IMR-90 (cell line): ENCODE measurements around the gene CELF5. TPM values are rescaled to one million over a fixed set of nuclear protein-coding genes. Genes with fewer than 3 reads are reported as not detected.

Experiments used
- ATAC-seq: fragments of 200-7000 bp; cut with Tn5 transposase; 2 replicates; pipeline ENCODE4 v1.9.1; 2020; ENCODE audit warnings: low read depth, mild to moderate bottlenecking, moderate library complexity
- BruUV-seq: library from RNA; stranded (reverse); fragments of 400-500 nt; replicated peaks from 2 replicates; lab custom pipeline; 2021; lab: Mats Ljungman, UMichigan
- CTCF ChIA-PET: fragments of 300-600 bp; formaldehyde crosslinking; extraction: SDS; loops from one replicate; lab custom pipeline; 2021; ENCODE audit warnings: antibody characterized with exemption; lab: Yijun Ruan, JAX
- POLR2A ChIA-PET: fragments of 300-600 bp; sonication (Branson Sonifier 250); formaldehyde crosslinking; loops from one replicate; lab custom pipeline; 2022; ENCODE audit warnings: antibody characterized with exemption; ENCODE audit not compliant: unreplicated experiment; lab: Charles Lee
- DNase-seq: peaks from one replicate; pipeline ENCODE4 v3.0.0; 2013
- H2AFZ ChIP-seq: replicated peaks from 2 replicates; pipeline ENCODE3; 2013; ENCODE audit warnings: low read length, mild to moderate bottlenecking; ENCODE audit not compliant: poor library complexity
- H2AK5ac ChIP-seq: 2 replicates; pipeline ENCODE4 v1.6.1; 2013; ENCODE audit warnings: low read depth, low read length, inconsistent platforms
- H2AK9ac ChIP-seq: replicated peaks from 2 replicates; pipeline ENCODE3; 2013; ENCODE audit warnings: mild to moderate bottlenecking, low read depth, low read length, moderate library complexity; ENCODE audit not compliant: poor library complexity
- H2BK120ac ChIP-seq: 2 replicates; pipeline ENCODE4 v1.6.1; 2013; ENCODE audit warnings: low read depth, low read length, inconsistent platforms
- H2BK15ac ChIP-seq: 3 replicates; pipeline ENCODE4 v1.6.1; 2013; ENCODE audit warnings: low read depth, low read length, inconsistent platforms
- H2BK20ac ChIP-seq: 2 replicates; pipeline ENCODE4 v1.6.1; 2013; ENCODE audit warnings: low read depth, mild to moderate bottlenecking, inconsistent platforms, low read length, moderate library complexity
- H2BK5ac ChIP-seq: 2 replicates; pipeline ENCODE4 v1.6.1; 2013; ENCODE audit warnings: mild to moderate bottlenecking, low read depth, low read length, inconsistent platforms; ENCODE audit not compliant: poor library complexity, severe bottlenecking
- H3K14ac ChIP-seq: replicated peaks from 2 replicates; pipeline ENCODE4 v1.6.1; 2013; ENCODE audit warnings: low read depth, low read length, inconsistent platforms
- H3K18ac ChIP-seq: 2 replicates; pipeline ENCODE4 v1.6.1; 2013; ENCODE audit warnings: low read depth, low read length, control low read depth
- H3K23ac ChIP-seq: 2 replicates; pipeline ENCODE4 v1.6.1; 2013; ENCODE audit warnings: low read depth, low read length, inconsistent platforms
- H3K27ac ChIP-seq: 2 replicates; pipeline ENCODE4 v1.5.1; 2013; ENCODE audit warnings: mild to moderate bottlenecking, control low read depth, low read length; ENCODE audit not compliant: insufficient read depth
- H3K27me3 ChIP-seq: 2 replicates; pipeline ENCODE4 v1.6.1; 2013; ENCODE audit warnings: low read length; ENCODE audit not compliant: control insufficient read depth, insufficient read depth
- H3K36me3 ChIP-seq: 2 replicates; pipeline ENCODE4 v1.6.1; 2013; ENCODE audit warnings: low read length, mixed read lengths; ENCODE audit not compliant: control insufficient read depth, insufficient read depth
- H3K4ac ChIP-seq: 2 replicates; pipeline ENCODE4 v1.6.1; 2013; ENCODE audit warnings: low read depth, low read length, inconsistent platforms
- H3K4me1 ChIP-seq: 2 replicates; pipeline ENCODE4 v1.6.1; 2013; ENCODE audit warnings: low read length, mixed read lengths; ENCODE audit not compliant: control insufficient read depth, insufficient read depth
- H3K4me2 ChIP-seq: 2 replicates; pipeline ENCODE4 v1.6.1; 2013; ENCODE audit warnings: low read depth, mild to moderate bottlenecking, control low read depth, low read length, moderate library complexity
- H3K4me3 ChIP-seq: 2 replicates; pipeline ENCODE4 v1.5.1; 2013; ENCODE audit warnings: low read depth, mild to moderate bottlenecking, control low read depth, low read length, moderate library complexity; ENCODE audit not compliant: insufficient read depth
- H3K56ac ChIP-seq: 2 replicates; pipeline ENCODE4 v1.6.1; 2013; ENCODE audit warnings: low read length, inconsistent platforms; ENCODE audit not compliant: insufficient read depth; ENCODE audit errors: extremely low read depth
- H3K79me1 ChIP-seq, 2 experiments: 2 replicates each; pipeline ENCODE4 v1.6.1; 2013; ENCODE audit warnings: low read length in 2 of 2, inconsistent platforms in 1 of 2, low read depth in 1 of 2
- H3K9ac ChIP-seq: 2 replicates; pipeline ENCODE4 v1.6.1; 2013; ENCODE audit warnings: low read depth, low read length, control low read depth
- H3K9me1 ChIP-seq: 2 replicates; pipeline ENCODE4 v1.6.1; 2013; ENCODE audit warnings: low read length, inconsistent platforms; ENCODE audit not compliant: insufficient read depth
- H3K9me3 ChIP-seq: 2 replicates; pipeline ENCODE4 v1.6.1; 2013; ENCODE audit warnings: low read length; ENCODE audit not compliant: control insufficient read depth, insufficient read depth
- H4K20me1 ChIP-seq: 2 replicates; pipeline ENCODE4 v1.6.1; 2013; ENCODE audit warnings: low read length, inconsistent platforms; ENCODE audit not compliant: insufficient read depth
- H4K5ac ChIP-seq: 2 replicates; pipeline ENCODE4 v1.6.1; 2013; ENCODE audit warnings: mild to moderate bottlenecking, low read depth, low read length, control low read depth
- H4K8ac ChIP-seq, 2 experiments: 2 replicates each; pipeline ENCODE4 v1.6.1; 2013; ENCODE audit warnings: low read depth in 2 of 2, low read length in 2 of 2, control low read depth in 1 of 2, inconsistent platforms in 1 of 2
- H4K91ac ChIP-seq: 2 replicates; pipeline ENCODE4 v1.6.1; 2013; ENCODE audit warnings: low read depth, low read length, inconsistent platforms; ENCODE audit not compliant: insufficient read depth
- BHLHE40 ChIP-seq: fragments of 150-350 bp; IDR thresholded peaks from 2 replicates; pipeline ENCODE4 v1.6.1; 2016; ENCODE audit warnings: mild to moderate bottlenecking, low read depth, low read length
- CHD1 ChIP-seq: IDR thresholded peaks from 2 replicates; pipeline ENCODE4 v1.6.1; 2012; ENCODE audit warnings: low read depth, low read length, improper control_type of control experiment
- FOS ChIP-seq: fragments of 150-350 bp; IDR thresholded peaks from 2 replicates; pipeline ENCODE4 v1.6.1; 2016; ENCODE audit warnings: low read depth, low read length
- MAFK ChIP-seq: IDR thresholded peaks from 2 replicates; pipeline ENCODE4 v1.6.1; 2012; ENCODE audit warnings: low read depth, low read length, improper control_type of control experiment
- MAZ ChIP-seq: IDR thresholded peaks from 2 replicates; pipeline ENCODE4 v1.6.1; 2012; ENCODE audit warnings: low read depth, mild to moderate bottlenecking, low read length, improper control_type of control experiment, moderate library complexity, borderline replicate concordance
- MXI1 ChIP-seq: IDR thresholded peaks from 2 replicates; pipeline ENCODE4 v1.6.1; 2012; ENCODE audit warnings: low read depth, mild to moderate bottlenecking, low read length, moderate library complexity, borderline replicate concordance
- RAD21 ChIP-seq: IDR thresholded peaks from 2 replicates; pipeline ENCODE4 v1.6.1; 2012; ENCODE audit warnings: low read length, improper control_type of control experiment
- SMC3 ChIP-seq: fragments of 150-350 bp; IDR thresholded peaks from 2 replicates; pipeline ENCODE4 v1.6.1; 2016; ENCODE audit warnings: low read depth, mild to moderate bottlenecking, antibody characterized with exemption, low read length, moderate library complexity
- USF2 ChIP-seq: fragments of 150-350 bp; IDR thresholded peaks from 2 replicates; pipeline ENCODE4 v1.6.1; 2017; ENCODE audit warnings: mild to moderate bottlenecking, antibody characterized with exemption, low read length, low read depth
- WGBS, 2 experiments: methylation state at CpG; one replicate each; pipeline versions ENCODE4 v1.1.5 to v1.1.7; 2013; ENCODE audit warnings: missing lambda C conversion rate in 2 of 2; ENCODE audit not compliant: insufficient read length in 1 of 2; ENCODE audit errors: extremely low coverage in 2 of 2; 5-methylcytosine and 5-hydroxymethylcytosine counted together
- dilution Hi-C: fragments of 300-500 bp; cut with HindIII; formaldehyde crosslinking; loops from one replicate; pipeline ENCODE4 v1.14.3; 2018; ENCODE audit warnings: low sequenced_read_pairs; ENCODE audit not compliant: unreplicated experiment
- in situ Hi-C: fragments of 300-500 bp; cut with MboI; formaldehyde crosslinking; loops from 3 replicates; pipeline ENCODE4 v1.14.3; 2019; ENCODE audit warnings: low sequenced_read_pairs, inconsistent platforms, mixed read lengths
- intact Hi-C: fragments of 100-400 bp; cut with micrococcal nuclease; formaldehyde crosslinking; loops from 2 replicates; pipeline ENCODE4 v1.10.0; 2022
- polyA plus RNA-seq, 3 experiments: library from polyadenylated mRNA; depleted of rRNA; stranded (reverse); fragments of >200 nt; gene quantifications; 2 replicates each; pipeline ENCODE4 v1.2.3, GENCODE V29; 2012; ENCODE audit warnings: low replicate concordance in 1 of 3
- total RNA-seq: library from RNA; depleted of rRNA; stranded (reverse); fragments of >200 nt; gene quantifications from 2 replicates; pipeline ENCODE4 v1.2.3, GENCODE V29; 2012

The CELF5 gene
- total and polyA plus RNA-seq, 2 of the 4 experiments (the other 2 are of a cell fraction): 0.02 TPM; not detected in 1

- Histone ChIP-seq H3K4me3 (no peak overlapping the region), H2AFZ (no peak overlapping the region), H4K91ac (no peak overlapping the region), H2AK9ac (no peak overlapping the region), H2BK20ac (no peak overlapping the region), H3K4ac (no peak overlapping the region), H2BK5ac (no peak overlapping the region), H3K4me1 (peaks cover 2% of the 10 kb centered on the region; the same call in 1 of the 2 replicates), H3K36me3 (no peaks in the 10 kb centered on the region), H3K27me3 (peaks cover 29% of the 10 kb centered on the region), H3K9ac (no peak overlapping the region), H3K9me3 (no peaks in the 10 kb centered on the region), H4K20me1 (no peaks in the 10 kb centered on the region; the same call in 1 of the 2 replicates), H2AK5ac (no peak overlapping the region), H3K18ac (no peak overlapping the region), H3K79me1 (no peaks in the 10 kb centered on the region), H4K5ac (no peak overlapping the region), H2BK120ac (no peak overlapping the region), H3K56ac (no peak overlapping the region), H3K27ac (no peak overlapping the region), H3K14ac (no peak overlapping the region), H4K8ac (no peak overlapping the region), H3K23ac (no peak overlapping the region), H3K9me1 (no peaks in the 10 kb centered on the region), H2BK15ac (no peak overlapping the region), H3K4me2 (no peak overlapping the region)
- DNase-seq (no peak), ATAC-seq (no peak)
- intact Hi-C loops: no loop called here
- TF ChIP-seq BHLHE40: no peak
- no peak for TF ChIP-seq MAZ
- no peak for TF ChIP-seq CHD1
- no peak for TF ChIP-seq SMC3
- TF ChIP-seq RAD21: no peak
- TF ChIP-seq MAFK: no peak
- no peak for TF ChIP-seq USF2
- no peak for TF ChIP-seq FOS
- no peak for TF ChIP-seq MXI1
- no TSS peak for BruUV-seq
- POLR2A ChIA-PET: no interaction called here
- dilution Hi-C loops: no loop called here
- CTCF ChIA-PET: no interaction called here
- in situ Hi-C loops: no loop called here
- WGBS, 2 experiments: 82 to 100% methylated on average over 1 to 5 of the region's 5 CpGs
These were observed 1.8 kb upstream of the CELF5 start for GRCh38 chr19:3222709-3223108.
